ENCODE measurements around the gene USP10. TPM values are rescaled to one million over a fixed set of nuclear protein-coding genes. Genes with fewer than 3 reads are reported as not detected.
A peak's percentile ranks its signal among the peaks of the same experiment; 100 is the strongest.

Gene USP10
- total RNA-seq, 1 donor: 61.7 TPM

- no peak for DNase-seq (ENCODE audit: low read depth)
- no peak overlapping the region for H3K4me3 ChIP-seq (ENCODE audit: low read depth, low read length)
- TF ChIP-seq CTCF (IDR thresholded peaks at IDR 0.05; ENCODE audit: insufficient read depth, low read length): no peak
Observed at GRCh38 chr16:84818133-84818532, 118.3 kb downstream of the USP10 start.

- TF ChIP-seq CTCF (IDR thresholded peaks at IDR 0.05; ENCODE audit: insufficient read depth, low read length): no peak
- H3K4me3 ChIP-seq (ENCODE audit: low read depth, low read length): peak overlapping the region; percentile 55
- DNase-seq (ENCODE audit: low read depth): no peak
Observed at GRCh38 chr16:84818989-84819643, 119.3 kb downstream of the USP10 start.

- peak within 1 kb of the TSS; percentile 72 for H3K4me3 ChIP-seq (ENCODE audit: low read depth, low read length)
- no peak for TF ChIP-seq CTCF (IDR thresholded peaks at IDR 0.05; ENCODE audit: insufficient read depth, low read length)
- DNase-seq (ENCODE audit: low read depth): peak; percentile 78
Observed at GRCh38 chr16:84819644-84820304, 120.0 kb downstream of the USP10 start, which contains the start of gene CRISPLD2. Gene CRISPLD2, plus strand, starts transcription at chr16:84819985. Its CDS starts 18,511 bp downstream, at chr16:84838496.

- no peak for TF ChIP-seq CTCF (IDR thresholded peaks at IDR 0.05; ENCODE audit: insufficient read depth, low read length)
- no peak for DNase-seq (ENCODE audit: low read depth)
- H3K4me3 ChIP-seq (ENCODE audit: low read depth, low read length): peak overlapping the region; percentile 72
Observed at GRCh38 chr16:84820305-84820684, 120.5 kb downstream of the USP10 start.

- no peak for DNase-seq (ENCODE audit: low read depth)
- H3K4me3 ChIP-seq (ENCODE audit: low read depth, low read length): peak overlapping the region; percentile 72
Observed at GRCh38 chr16:84820771-84821170, 121.0 kb downstream of the USP10 start.

GRCh38 chr16:84821179-84821578, 121.4 kb downstream of the USP10 start:
- no peak for DNase-seq (ENCODE audit: low read depth)
- peak overlapping the region; percentile 72 for H3K4me3 ChIP-seq (ENCODE audit: low read depth, low read length)
- no peak for TF ChIP-seq CTCF (IDR thresholded peaks at IDR 0.05; ENCODE audit: insufficient read depth, low read length)

More at GRCh38 chr16:84820771-84821170, 121.0 kb downstream of the USP10 start:
- no peak for TF ChIP-seq CTCF (IDR thresholded peaks at IDR 0.05; ENCODE audit: insufficient read depth, low read length)

Data from fibroblast of the aortic adventitia (primary cell).